ENCODE data around the gene KRTAP5-2.
"Not testable (repeated sequence)": the region's sequence is repeated elsewhere in the genome, so short reads cannot be mapped to it uniquely, and the experiment has no call there.

Gene KRTAP5-2

DNA sequence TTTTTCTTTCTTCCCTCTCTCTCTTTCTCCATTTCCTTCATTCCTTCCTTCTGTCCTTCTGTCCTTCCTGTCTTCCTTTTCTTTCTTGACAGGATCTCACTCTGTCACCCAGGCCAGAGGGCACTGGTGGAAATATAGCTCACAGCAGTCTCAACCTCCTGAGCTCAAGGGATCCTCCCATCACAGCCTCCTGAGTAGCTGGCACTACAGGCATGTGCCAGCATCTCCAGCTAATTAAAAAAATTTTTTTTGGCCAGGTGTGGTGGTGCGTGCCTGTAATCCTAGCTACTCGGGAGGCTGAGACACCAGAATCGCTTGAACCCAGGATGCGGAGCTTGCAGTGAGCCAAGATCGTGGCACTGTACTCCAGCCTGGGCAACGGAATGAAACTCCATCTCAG, 21.3 kb downstream of the KRTAP5-2 start:
- no peak for DNase-seq (ENCODE audit: low read depth, low spot score)
- peaks cover 38% of the 10 kb centered on the region for H3K27me3 ChIP-seq (ENCODE audit: insufficient read depth, insufficient read length)
- H3K9ac ChIP-seq (ENCODE audit: insufficient read length, low read depth), result no peak overlapping the region
- peaks cover 18% of the 10 kb centered on the region; the same call in 1 of the 2 replicates for H3K9me3 ChIP-seq (ENCODE audit: insufficient read depth, low read length)
- H3K4me3 ChIP-seq (ENCODE audit: insufficient read length, low read depth), result no peak overlapping the region
- TF ChIP-seq ZNF274 (IDR thresholded peaks at IDR 0.05; ENCODE audit: low read depth, low read length) (no peak), SUZ12 (IDR thresholded peaks at IDR 0.05; ENCODE audit: extremely low read depth, insufficient read depth, insufficient read length) (no peak), YY1 (IDR thresholded peaks at IDR 0.05; ENCODE audit: insufficient read depth, insufficient read length) (no peak)
- peaks cover 7% of the 10 kb centered on the region for H3K4me1 ChIP-seq (ENCODE audit: insufficient read depth, insufficient read length)
- no peaks in the 10 kb centered on the region for H3K36me3 ChIP-seq (ENCODE audit: insufficient read depth, insufficient read length, low read length)

DNA sequence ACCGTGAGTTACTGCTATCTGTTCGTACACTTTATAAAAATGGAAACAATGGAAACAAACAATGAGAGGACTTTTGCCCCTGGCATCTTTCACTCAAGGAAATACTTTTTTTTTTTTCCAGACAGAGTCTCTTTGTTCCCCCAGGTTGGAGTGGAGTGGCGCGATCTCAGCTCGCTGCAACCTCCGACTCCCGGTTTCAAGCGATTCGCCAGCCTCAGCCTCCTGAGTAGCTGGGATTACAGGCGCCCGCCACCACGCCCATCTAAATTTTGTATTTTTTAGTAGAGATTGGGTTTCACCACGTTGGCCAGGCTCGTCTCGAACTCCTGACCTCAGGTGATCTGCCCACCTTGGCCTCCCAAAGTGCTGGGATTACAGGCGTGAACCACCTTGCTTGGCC, 22.3 kb downstream of the KRTAP5-2 start:
- Histone ChIP-seq H3K27me3 (ENCODE audit: insufficient read depth, insufficient read length) (peaks cover 38% of the 10 kb centered on the region), H3K9me3 (ENCODE audit: insufficient read depth, low read length) (peaks cover 13% of the 10 kb centered on the region; the same call in 1 of the 2 replicates)
- DNase-seq (ENCODE audit: low read depth, low spot score); H3K4me3 ChIP-seq (ENCODE audit: insufficient read length, low read depth); H3K9ac ChIP-seq (ENCODE audit: insufficient read length, low read depth); H3K36me3 ChIP-seq (ENCODE audit: insufficient read depth, insufficient read length, low read length); H3K4me1 ChIP-seq (ENCODE audit: insufficient read depth, insufficient read length): not testable (repeated sequence)

DNA sequence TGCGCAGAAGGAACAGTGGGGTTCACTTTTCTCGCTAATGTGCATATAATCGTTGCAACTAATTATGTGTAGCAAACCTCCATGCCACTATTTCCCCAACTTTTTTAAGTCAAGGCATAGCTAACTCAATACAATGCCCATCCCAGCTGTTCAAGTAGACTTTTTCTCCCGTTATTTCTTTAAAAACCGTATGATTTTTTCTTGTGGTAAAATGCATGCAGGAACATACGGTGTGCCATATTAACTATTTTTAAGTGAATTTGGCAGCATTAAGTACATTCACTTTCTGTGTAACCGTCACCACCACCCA, 23.2 kb downstream of the KRTAP5-2 start:
- Histone ChIP-seq H3K9ac (ENCODE audit: insufficient read length, low read depth) (no peak overlapping the region), H3K36me3 (ENCODE audit: insufficient read depth, insufficient read length, low read length) (no peaks in the 10 kb centered on the region), H3K9me3 (ENCODE audit: insufficient read depth, low read length) (peaks cover 13% of the 10 kb centered on the region; the same call in 1 of the 2 replicates), H3K4me3 (ENCODE audit: insufficient read length, low read depth) (no peak overlapping the region), H3K4me1 (ENCODE audit: insufficient read depth, insufficient read length) (peaks cover 15% of the 10 kb centered on the region), H3K27me3 (ENCODE audit: insufficient read depth, insufficient read length) (peaks cover 45% of the 10 kb centered on the region)
- DNase-seq (ENCODE audit: low read depth, low spot score), result no peak
- TF ChIP-seq SUZ12 (IDR thresholded peaks at IDR 0.05; ENCODE audit: extremely low read depth, insufficient read depth, insufficient read length) (no peak), ZNF274 (IDR thresholded peaks at IDR 0.05; ENCODE audit: low read depth, low read length) (no peak), YY1 (IDR thresholded peaks at IDR 0.05; ENCODE audit: insufficient read depth, insufficient read length) (no peak)

DNA sequence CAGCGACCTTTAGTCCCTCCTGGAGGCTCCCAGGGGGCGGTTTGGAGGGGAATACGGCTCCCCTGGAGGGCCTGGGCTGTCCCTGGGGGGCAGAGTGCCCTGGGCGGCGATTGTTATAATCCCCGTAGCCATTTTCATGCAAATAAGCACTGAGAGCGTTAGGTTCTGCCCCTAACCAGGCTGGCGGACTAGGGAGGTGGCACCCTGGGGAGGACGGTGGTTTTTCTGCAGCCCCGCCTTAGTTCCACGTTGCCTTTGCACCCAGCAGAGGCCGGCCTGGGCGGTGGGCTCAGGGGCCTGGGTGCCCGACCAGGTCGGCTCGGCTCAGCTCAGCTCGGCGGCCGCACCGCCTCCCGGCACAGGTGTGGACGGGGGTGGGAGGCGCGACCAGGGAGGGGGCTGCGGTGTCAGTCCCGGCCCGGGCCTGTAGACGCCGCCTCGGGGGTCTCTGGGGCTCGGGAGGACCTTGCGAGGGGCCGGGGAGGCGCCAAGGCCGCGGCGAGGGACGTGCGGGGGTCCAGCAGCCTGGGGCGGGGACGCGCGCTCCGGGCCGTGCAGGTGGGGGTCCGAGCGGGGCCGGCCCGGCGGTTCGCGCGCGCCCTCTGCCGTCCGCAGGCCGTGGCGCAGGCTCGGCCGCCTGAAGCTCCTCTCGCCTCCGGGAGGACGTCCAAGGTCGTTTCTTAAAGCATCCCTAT, 23.7 kb downstream of the KRTAP5-2 start:
- peak overlapping the region; percentile 50 for H3K9ac ChIP-seq (ENCODE audit: insufficient read length, low read depth)
- H3K27me3 ChIP-seq (ENCODE audit: insufficient read depth, insufficient read length), result peaks cover 49% of the 10 kb centered on the region
- H3K9me3 ChIP-seq (ENCODE audit: insufficient read depth, low read length), result peaks cover 13% of the 10 kb centered on the region; the same call in 1 of the 2 replicates
- H3K36me3 ChIP-seq (ENCODE audit: insufficient read depth, insufficient read length, low read length), result peaks cover 3% of the 10 kb centered on the region
- TF ChIP-seq YY1 (IDR thresholded peaks at IDR 0.05; ENCODE audit: insufficient read depth, insufficient read length), result no peak
- TF ChIP-seq ZNF274 (IDR thresholded peaks at IDR 0.05; ENCODE audit: low read depth, low read length), result no peak
- no peak for TF ChIP-seq SUZ12 (IDR thresholded peaks at IDR 0.05; ENCODE audit: extremely low read depth, insufficient read depth, insufficient read length)
- H3K4me1 ChIP-seq (ENCODE audit: insufficient read depth, insufficient read length), result peaks cover 20% of the 10 kb centered on the region
- DNase-seq (ENCODE audit: low read depth, low spot score), result no peak
- H3K4me3 ChIP-seq (ENCODE audit: insufficient read length, low read depth), result peak overlapping the region; percentile 43

DNA sequence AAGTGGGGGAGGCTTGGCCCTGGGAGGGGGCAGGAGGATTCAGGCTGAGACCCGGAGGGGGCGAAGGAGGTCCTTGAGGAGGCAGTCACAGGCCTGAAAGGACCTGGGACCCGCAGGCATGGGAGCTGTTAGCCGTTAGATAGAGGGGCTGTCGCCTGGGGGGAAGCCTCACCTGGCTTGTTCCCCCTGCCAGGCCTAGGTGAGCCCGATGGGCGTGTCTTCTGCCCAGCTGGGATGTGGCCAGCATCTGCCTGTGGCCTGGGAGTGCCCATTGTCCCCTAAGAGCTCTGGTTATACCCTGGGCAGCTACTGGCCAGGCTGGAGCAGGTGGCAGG, 24.2 kb downstream of the KRTAP5-2 start:
- DNase-seq (ENCODE audit: low read depth, low spot score), result no peak
- Histone ChIP-seq H3K4me1 (ENCODE audit: insufficient read depth, insufficient read length) (peaks cover 25% of the 10 kb centered on the region), H3K9me3 (ENCODE audit: insufficient read depth, low read length) (peaks cover 12% of the 10 kb centered on the region; the same call in 1 of the 2 replicates), H3K27me3 (ENCODE audit: insufficient read depth, insufficient read length) (peaks cover 49% of the 10 kb centered on the region), H3K9ac (ENCODE audit: insufficient read length, low read depth) (peak overlapping the region; percentile 64), H3K4me3 (ENCODE audit: insufficient read length, low read depth) (peak overlapping the region; percentile 43), H3K36me3 (ENCODE audit: insufficient read depth, insufficient read length, low read length) (peaks cover 5% of the 10 kb centered on the region)
- no peak for TF ChIP-seq SUZ12 (IDR thresholded peaks at IDR 0.05; ENCODE audit: extremely low read depth, insufficient read depth, insufficient read length)
- TF ChIP-seq YY1 (IDR thresholded peaks at IDR 0.05; ENCODE audit: insufficient read depth, insufficient read length), result no peak
- TF ChIP-seq ZNF274 (IDR thresholded peaks at IDR 0.05; ENCODE audit: low read depth, low read length), result no peak

DNA sequence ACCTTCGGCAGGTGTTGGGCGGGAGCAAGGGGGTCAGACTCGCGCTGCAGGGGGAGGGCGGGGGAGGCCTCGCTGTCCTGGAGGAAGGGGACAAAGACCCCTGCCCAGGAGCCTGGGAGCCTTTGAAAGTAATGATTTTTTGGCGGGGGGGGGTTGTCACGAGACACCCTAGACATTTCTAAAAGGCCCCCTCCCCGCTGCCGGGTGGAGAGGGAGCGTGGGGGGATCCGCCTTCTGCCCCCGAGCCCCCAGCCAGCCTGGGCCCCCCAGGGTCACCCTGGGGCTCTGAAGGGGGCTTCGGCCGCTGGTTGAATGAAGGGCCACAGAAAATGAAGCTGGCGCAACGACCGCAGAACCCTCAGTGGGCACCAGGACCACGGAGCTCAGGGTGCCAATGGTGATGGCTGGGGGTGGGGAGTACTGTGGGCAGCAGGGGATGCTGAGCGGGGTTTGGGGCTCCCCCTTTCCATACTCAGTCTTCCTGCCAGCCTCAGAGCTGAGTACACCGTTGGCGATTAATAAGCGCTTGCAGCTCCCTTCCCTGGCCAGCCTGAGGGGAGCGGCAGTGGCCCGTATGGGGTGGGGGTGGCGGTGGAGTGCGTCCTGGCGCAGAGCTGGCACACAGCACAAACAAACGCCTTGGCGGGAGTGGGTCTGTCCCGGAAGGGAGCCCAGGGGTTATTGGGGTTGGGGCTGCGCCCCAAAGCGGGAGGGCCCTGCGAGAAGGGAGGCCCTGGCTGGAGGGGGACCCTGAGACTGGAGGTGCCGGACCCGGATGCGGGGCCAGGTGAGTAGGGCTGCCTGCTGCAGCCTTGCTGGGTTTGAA, 24.8 kb downstream of the KRTAP5-2 start:
- TF ChIP-seq SUZ12 (IDR thresholded peaks at IDR 0.05; ENCODE audit: extremely low read depth, insufficient read depth, insufficient read length), result no peak
- TF ChIP-seq ZNF274 (IDR thresholded peaks at IDR 0.05; ENCODE audit: low read depth, low read length), result no peak
- TF ChIP-seq YY1 (IDR thresholded peaks at IDR 0.05; ENCODE audit: insufficient read depth, insufficient read length), result no peak
- H3K9me3 ChIP-seq (ENCODE audit: insufficient read depth, low read length), result peaks cover 6% of the 10 kb centered on the region; the same call in 1 of the 2 replicates
- peak overlapping the region; percentile 43 for H3K4me3 ChIP-seq (ENCODE audit: insufficient read length, low read depth)
- peaks cover 49% of the 10 kb centered on the region for H3K27me3 ChIP-seq (ENCODE audit: insufficient read depth, insufficient read length)
- no peak for DNase-seq (ENCODE audit: low read depth, low spot score)
- peaks cover 31% of the 10 kb centered on the region for H3K4me1 ChIP-seq (ENCODE audit: insufficient read depth, insufficient read length)
- peaks cover 8% of the 10 kb centered on the region for H3K36me3 ChIP-seq (ENCODE audit: insufficient read depth, insufficient read length, low read length)
- H3K9ac ChIP-seq (ENCODE audit: insufficient read length, low read depth), result peak overlapping the region; percentile 64

Data from NT2/D1 (cell line).